HL-60/S4 treated with phorbol 12-myristate 13-acetate at 8.2 ng/mL for 4 days and 3 days (cell line): ENCODE data around the gene LMO3.

Experiments
- in situ Hi-C: fragments of 300-500 bp; cut with MboI; formaldehyde crosslinking; loops from 2 replicates; pipeline ENCODE4 v1.15.0; 2022; ENCODE audit warnings: low sequenced_read_pairs

LMO3 gene

DNA sequence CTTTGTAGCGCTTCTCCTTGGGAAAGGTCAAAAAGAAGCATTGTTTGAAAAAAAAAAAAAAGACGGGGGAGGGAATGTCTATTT, at the start of gene LMO3:
LMO3 (minus strand) TSS at position 46 of the 84 bp plus-strand sequence. CDS start 5,302 bp downstream, outside the sequence.
- in situ Hi-C loops, result no loop called here

DNA sequence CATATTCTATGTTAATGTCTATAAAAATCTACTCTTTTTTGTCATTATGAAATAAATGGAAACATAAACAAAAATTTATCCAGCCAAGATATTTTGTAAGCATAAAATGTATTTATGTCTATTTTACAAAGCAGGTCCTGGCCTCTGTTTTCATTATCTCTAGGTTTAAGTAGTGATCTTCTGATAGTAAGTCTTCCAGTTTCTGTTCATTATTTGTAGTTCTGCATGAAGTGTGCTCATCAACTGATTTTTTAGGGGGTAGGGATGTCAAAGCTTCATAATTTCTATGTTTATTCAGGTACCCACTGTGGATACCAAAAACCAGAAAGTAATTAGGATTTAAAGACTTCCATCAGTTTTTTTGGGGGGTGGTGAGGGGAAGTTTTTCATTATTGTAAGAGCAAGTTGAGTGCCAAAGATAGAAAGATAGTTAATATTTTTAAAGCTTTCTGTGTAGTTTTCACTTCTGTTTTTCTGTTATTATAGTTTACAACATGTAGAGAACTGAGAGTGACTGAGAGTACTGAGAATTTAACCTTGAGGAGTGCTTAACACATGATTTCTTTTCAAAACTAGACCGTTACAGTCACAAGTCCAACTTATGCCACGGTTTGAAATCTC, 30.6 kb upstream of the LMO3 start:
- in situ Hi-C loops, result no loop called here

- in situ Hi-C loops, result no loop called here
Measured at GRCh38 chr12:16634786-16635185, 28.8 kb upstream of the LMO3 start.

DNA sequence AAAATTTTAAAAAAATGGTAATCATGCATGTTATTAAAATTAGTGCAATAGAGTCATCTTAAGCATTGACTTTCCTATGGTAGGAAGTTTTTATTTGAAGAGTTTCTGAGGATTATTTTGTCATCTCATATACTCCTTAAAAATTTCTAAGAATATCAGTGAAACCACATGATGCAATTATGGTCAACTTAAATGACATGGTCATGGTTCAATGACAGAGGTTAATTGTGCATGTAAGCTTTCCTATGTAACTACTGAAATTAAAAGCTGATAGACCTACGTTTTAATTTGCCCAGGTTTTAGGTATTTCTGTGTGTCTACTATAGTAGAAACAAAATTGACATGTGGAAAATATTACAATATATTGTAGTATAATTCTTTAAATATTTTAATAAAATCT, 21.0 kb upstream of the LMO3 start:
- in situ Hi-C loops, result no loop called here

GRCh38 chr12:16622338-16622737, 16.4 kb upstream of the LMO3 start:
- in situ Hi-C loops, result no loop called here

DNA sequence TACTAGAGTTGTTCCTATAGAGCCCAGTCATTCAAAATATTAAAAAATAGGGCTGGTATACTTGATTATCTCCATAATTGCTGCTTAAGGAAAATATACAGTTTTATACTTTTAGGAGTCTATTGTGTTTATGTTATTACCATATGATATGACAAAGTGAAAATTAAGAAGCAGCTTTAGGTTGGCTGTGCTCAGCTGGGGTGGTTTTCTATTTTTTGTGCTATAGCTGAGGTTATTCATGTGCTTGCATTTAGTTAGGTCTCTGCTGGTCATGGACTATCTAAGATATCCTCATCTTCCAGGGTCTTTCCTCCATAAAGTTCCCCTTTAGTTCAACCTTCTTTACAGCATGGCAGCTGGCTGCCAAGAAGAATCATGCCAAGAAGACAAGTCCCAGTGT, 13.6 kb upstream of the LMO3 start:
- in situ Hi-C loops, result no loop called here

- in situ Hi-C loops, result no loop called here
Measured at GRCh38 chr12:16618256-16618655, 12.3 kb upstream of the LMO3 start.

- in situ Hi-C loops, result no loop called here
Measured at GRCh38 chr12:16613199-16613598, 7.2 kb upstream of the LMO3 start.

DNA sequence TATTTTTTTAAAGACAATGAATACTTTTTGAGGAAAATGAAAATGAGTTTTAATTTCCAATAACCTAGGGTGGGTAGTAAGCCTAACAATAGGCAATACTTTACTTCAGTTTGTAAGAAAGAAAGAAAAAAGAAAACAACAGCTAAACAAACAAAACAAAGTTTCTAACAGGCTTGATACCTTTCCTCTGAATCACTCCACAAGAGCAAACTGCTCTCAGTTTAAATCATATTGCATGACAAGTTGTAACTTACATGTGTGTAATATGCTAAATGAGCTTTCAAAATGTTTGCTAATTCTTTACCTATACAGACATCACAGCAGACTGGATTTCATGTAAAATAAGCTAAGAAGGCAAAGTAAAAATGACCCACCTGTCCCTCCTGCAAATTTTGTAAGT, 6.7 kb upstream of the LMO3 start:
- in situ Hi-C loops, result no loop called here

- in situ Hi-C loops, result no loop called here
Measured at GRCh38 chr12:16611146-16611545, 5.2 kb upstream of the LMO3 start.

- in situ Hi-C loops, result no loop called here
Measured at GRCh38 chr12:16610743-16611142, 4.8 kb upstream of the LMO3 start.

- in situ Hi-C loops, result no loop called here
Measured at GRCh38 chr12:16610001-16610585, 4.1 kb upstream of the LMO3 start.

GRCh38 chr12:16608946-16609539, 3.1 kb upstream of the LMO3 start:
- in situ Hi-C loops, result no loop called here

DNA sequence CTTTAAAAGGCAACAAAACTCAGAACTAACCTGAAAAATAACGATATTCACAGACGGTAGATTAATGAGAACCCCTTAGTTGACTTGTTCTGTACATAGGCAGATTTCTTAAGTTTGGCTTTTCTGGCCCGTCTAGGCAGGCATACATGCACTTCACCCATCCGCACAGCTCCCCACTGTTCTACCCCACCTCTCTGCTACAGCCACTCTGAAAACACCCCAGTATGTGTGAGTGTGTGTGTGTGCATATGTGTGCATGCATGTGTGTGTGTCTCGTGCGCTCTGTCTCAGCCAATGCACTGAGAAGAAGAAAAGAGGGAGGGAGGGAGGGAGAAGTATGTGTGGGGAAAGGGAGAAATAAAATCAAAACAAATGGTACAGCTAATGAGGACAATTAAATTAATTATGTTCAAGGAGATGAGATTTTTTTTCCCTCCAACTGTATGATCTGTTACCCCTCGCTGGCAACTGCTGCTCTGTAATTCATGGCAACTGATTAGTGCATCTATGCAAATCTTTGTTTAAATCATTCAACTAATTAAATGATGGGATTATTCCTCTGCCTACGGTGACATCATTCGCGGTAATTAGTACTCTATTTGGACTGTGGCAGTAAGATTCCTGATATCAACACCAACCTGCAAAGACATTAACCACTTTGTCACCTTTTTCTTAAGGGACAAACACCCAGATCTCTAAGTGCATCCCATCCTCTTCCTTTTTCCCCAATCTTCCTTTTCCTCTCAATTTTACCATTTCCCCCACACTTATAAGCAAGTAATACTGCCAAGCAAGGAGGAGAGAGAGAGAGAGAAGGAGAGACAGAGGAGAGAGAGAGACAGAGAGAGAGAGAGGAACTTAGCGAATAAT, 2.2 kb upstream of the LMO3 start:
- in situ Hi-C loops, result no loop called here

DNA sequence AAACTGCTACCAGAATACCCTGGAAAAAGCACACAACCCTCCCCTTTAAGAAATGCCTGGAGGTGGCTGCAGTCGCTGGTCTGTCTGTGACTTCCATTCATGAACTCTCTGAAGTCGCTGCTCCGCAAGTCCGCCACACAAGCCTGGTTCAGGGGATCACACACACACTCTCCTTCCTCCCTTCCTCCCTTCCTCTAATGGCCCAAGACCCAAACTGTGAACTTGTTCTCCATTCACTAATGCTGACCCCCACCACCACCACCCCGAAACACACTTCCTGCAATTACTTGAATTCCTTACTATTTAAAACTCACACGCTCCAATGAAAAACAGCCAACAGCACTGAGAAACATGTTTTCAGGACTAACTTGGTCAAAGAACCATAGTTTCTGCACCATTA, 1.0 kb upstream of the LMO3 start:
- in situ Hi-C loops, result no loop called here

- in situ Hi-C loops, result no loop called here
Measured at GRCh38 chr12:16606201-16606849, 363 bp upstream of the LMO3 start.

- in situ Hi-C loops, result no loop called here
Measured at GRCh38 chr12:16605642-16606116, 283 bp downstream of the LMO3 start.

DNA sequence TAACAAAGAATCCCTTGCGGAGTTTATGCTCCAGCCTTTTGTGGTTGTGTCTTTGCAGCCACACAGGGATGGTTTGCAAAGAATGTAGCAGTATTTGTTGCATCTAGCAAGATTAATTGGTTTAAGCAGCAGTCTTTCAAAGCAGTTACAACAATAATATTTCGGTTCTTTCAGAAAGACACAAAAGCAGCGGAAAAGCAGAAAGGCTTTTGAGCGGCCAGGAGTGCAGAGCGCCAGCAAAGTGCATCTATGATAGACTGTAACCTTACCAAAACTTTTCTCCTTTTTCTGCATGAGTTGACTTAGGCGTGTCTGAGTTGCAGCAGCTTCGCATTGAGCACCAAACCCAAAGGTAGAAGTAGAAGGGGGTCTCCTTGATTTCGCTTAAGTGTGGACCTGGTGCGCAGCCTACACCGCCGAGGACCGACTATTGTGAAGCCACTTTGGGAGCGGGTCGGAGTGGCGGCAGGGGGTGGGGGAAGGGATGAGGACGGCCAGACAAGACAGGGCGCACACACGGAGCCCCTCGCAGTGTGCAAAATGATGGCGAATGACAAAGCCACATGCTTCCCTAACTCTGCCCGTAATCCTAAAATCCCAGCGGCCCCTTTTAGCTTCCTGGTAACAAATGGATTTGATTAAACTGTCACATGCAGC, 1.2 kb downstream of the LMO3 start:
- in situ Hi-C loops, result no loop called here

- in situ Hi-C loops, result no loop called here
Measured at GRCh38 chr12:16603916-16604575, 1.9 kb downstream of the LMO3 start.

DNA sequence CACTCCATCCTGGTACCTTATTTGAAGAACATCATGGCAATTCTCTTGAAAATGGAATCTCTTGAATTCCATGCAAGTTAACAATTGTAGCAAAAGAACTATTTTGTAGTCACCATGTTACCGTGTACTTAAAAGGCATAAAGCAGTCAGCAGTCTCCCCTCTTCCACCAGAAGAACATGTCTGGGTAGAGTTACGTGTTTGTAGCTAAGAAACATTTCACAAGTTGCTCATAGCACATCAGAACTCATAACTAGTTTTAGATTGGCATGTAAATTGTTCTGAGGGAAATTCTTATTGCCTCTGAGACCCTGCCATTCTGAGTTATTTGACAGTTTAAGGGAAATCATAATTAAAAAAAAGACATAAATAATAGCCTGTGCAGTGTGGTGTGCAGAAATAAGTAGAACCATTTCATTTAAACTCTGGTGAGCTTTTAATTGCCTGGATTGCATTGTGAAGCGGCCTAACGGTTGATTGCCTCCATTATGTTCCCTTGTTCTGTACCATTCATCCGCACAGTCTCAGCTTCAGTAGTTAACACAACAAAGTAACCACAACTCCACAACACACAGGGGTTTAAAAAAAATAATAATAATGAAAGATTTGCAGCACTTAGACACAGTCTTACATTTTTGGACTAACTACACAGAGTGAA, 2.6 kb downstream of the LMO3 start:
- in situ Hi-C loops, result no loop called here
